Measurements from ENCODE around the gene OSBPL7. TPM values are rescaled to one million over a fixed set of nuclear protein-coding genes. Genes with fewer than 3 reads are reported as not detected.

OSBPL7 gene
- total and polyA plus RNA-seq, 2 of the 13 experiments (the other 11 are each of a cell fraction or from before 2014, with no cell fraction given), result 4.7 to 6.6 TPM

- 1% methylated on average over 42 of the region's 42 CpGs for WGBS (ENCODE audit: low lambda C conversion rate)
- H3K9me3 ChIP-seq (ENCODE audit: low read length), result no peaks in the 10 kb centered on the region
- DNase-seq (ENCODE audit: low spot score) (peak; percentile 91), ATAC-seq (peak; percentile 95), FAIRE-seq (peak; percentile 86)
- peak within 1 kb of the TSS; percentile 69 for H3K27ac ChIP-seq (ENCODE audit: extremely low read length, insufficient read depth, low read length)
- H4K20me1 ChIP-seq (ENCODE audit: insufficient read depth, low read length), result no peaks in the 10 kb centered on the region
- peak within 1 kb of the TSS; percentile 73 for H2AFZ ChIP-seq (ENCODE audit: low read length)
- POLR2A ChIA-PET, result interaction anchor here (0.5 to 1.8 kb wide), 28 partner anchors 9 to 302 kb away, joined by 3 to 58 read pairs (median 4); partner anchors contain the start of genes CDK5RAP3, KPNB1, NFE2L1 and OSBPL7
- peak within 1 kb of the TSS; percentile 86 for H3K9ac ChIP-seq (ENCODE audit: insufficient read depth, low read depth, low read length)
- H3K4me3 ChIP-seq (replicated peaks in 1 of 3; ENCODE audit: insufficient read depth in 1 of 3, low read depth in 2 of 3, low read length in 3 of 3), result peak within 1 kb of the TSS; percentile 81 to 97 (median 82)
- peaks cover 0 to 5% of the 10 kb centered on the region in 2 experiments; a peak in 1 of 5 replicates for H3K27me3 ChIP-seq (ENCODE audit: control insufficient read depth in 1 of 2, insufficient read depth in 2 of 2, low read length in 2 of 2)
- CTCF ChIA-PET (ENCODE audit: low intra/inter-chr PET ratio, low total read pairs), result no interaction called here
- H3K36me3 ChIP-seq (replicated peaks in 1 of 2; ENCODE audit: control insufficient read depth in 1 of 2, insufficient read depth in 2 of 2, low read length in 2 of 2), result peaks cover 16 to 23% of the 10 kb centered on the region in 2 experiments
- H3K4me1 ChIP-seq (ENCODE audit: insufficient read depth, low read length), result peaks cover 23% of the 10 kb centered on the region
- intact Hi-C loops (cut with micrococcal nuclease; ENCODE audit: unreplicated experiment) (no loop called here), in situ Hi-C loops (cut with HindIII; ENCODE audit: extremely low pct_ligation_motif_present, low pct_unique_long_range_greater_than_20kb) (no loop called here)
- peaks cover 20% of the 10 kb centered on the region for H3K79me2 ChIP-seq (ENCODE audit: insufficient read depth, low read length)
- H3K4me2 ChIP-seq (ENCODE audit: low read depth, low read length), result peak within 1 kb of the TSS; percentile 99
- BruUV-seq (replicated peaks), result TSS peak; percentile 78
- TF ChIP-seq ZKSCAN1 (IDR thresholded peaks at IDR 0.05; ENCODE audit: low read length), result no peak
- peak; percentile 40 for TF ChIP-seq SUZ12 (IDR thresholded peaks at IDR 0.05; ENCODE audit: low read depth, low read length)
- 0 out of 2 replicates have a peak, but pooled peaks have one; percentile 17 for TF ChIP-seq BRCA1 (CRISPR knock-in tag; IDR thresholded peaks at IDR 0.05)
- no peak for TF ChIP-seq CBX5 (CRISPR knock-in tag; IDR thresholded peaks at IDR 0.05; ENCODE audit: borderline replicate concordance)
- peak; percentile 78; the same call in 1 of the 2 replicates for TF ChIP-seq KLF6 (CRISPR knock-in tag; IDR thresholded peaks at IDR 0.05)
- peak; percentile 85 for TF ChIP-seq ZSCAN9 (CRISPR knock-in tag; IDR thresholded peaks at IDR 0.05; ENCODE audit: borderline replicate concordance)
- TF ChIP-seq KLF11 (CRISPR knock-in tag; IDR thresholded peaks at IDR 0.05), result peak; percentile 84; the same call in 1 of the 2 replicates
- TF ChIP-seq RCOR2 (CRISPR knock-in tag; IDR thresholded peaks at IDR 0.05), result 0 out of 2 replicates have a peak, but pooled peaks have one; percentile 49
- no peak for TF ChIP-seq RORA (CRISPR knock-in tag; IDR thresholded peaks at IDR 0.05)
- TF ChIP-seq, protein P1, sequence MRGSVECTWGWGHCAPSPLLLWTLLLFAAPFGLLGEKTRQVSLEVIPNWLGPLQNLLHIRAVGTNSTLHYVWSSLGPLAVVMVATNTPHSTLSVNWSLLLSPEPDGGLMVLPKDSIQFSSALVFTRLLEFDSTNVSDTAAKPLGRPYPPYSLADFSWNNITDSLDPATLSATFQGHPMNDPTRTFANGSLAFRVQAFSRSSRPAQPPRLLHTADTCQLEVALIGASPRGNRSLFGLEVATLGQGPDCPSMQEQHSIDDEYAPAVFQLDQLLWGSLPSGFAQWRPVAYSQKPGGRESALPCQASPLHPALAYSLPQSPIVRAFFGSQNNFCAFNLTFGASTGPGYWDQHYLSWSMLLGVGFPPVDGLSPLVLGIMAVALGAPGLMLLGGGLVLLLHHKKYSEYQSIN (CRISPR knock-in tag; IDR thresholded peaks at IDR 0.05; ENCODE audit: borderline replicate concordance), result no peak
- no peak; the same call in 1 of the 2 replicates for TF ChIP-seq MTA1 (CRISPR knock-in tag; IDR thresholded peaks at IDR 0.05; ENCODE audit: borderline replicate concordance)
- no peak for TF ChIP-seq ZNF749 (CRISPR knock-in tag; IDR thresholded peaks at IDR 0.05; ENCODE audit: borderline replicate concordance)
- TF ChIP-seq ZNF850 (CRISPR knock-in tag; conservative IDR thresholded peaks at IDR 0.05), result no peak
- peak; percentile 94 for TF ChIP-seq AGO1 (IDR thresholded peaks at IDR 0.05; ENCODE audit: low read depth, low read length, poor library complexity, severe bottlenecking)
- no peak; the same call in 1 of the 2 replicates for TF ChIP-seq ZNF292 (CRISPR knock-in tag; IDR thresholded peaks at IDR 0.05; ENCODE audit: borderline replicate concordance, low read depth)
- TF ChIP-seq ZNF562 (CRISPR knock-in tag; IDR thresholded peaks at IDR 0.05; ENCODE audit: borderline replicate concordance), result no peak
- TF ChIP-seq ZNF264 (CRISPR knock-in tag; IDR thresholded peaks at IDR 0.05), result peak; percentile 69; the same call in 1 of the 2 replicates
- TF ChIP-seq, protein P2, sequence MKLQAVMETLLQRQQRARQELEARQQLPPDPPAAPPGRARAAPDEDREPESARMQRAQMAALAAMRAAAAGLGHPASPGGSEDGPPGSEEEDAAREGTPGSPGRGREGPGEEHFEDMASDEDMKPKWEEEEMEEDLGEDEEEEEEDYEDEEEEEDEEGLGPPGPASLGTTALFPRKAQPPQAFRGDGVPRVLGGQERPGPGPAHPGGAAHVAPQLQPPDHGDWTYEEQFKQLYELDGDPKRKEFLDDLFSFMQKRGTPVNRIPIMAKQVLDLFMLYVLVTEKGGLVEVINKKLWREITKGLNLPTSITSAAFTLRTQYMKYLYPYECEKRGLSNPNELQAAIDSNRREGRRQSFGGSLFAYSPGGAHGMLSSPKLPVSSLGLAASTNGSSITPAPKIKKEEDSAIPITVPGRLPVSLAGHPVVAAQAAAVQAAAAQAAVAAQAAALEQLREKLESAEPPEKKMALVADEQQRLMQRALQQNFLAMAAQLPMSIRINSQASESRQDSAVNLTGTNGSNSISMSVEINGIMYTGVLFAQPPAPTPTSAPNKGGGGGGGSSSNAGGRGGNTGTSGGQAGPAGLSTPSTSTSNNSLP (IDR thresholded peaks at IDR 0.05; ENCODE audit: low read depth, low read length), result 0 out of 2 replicates have a peak, but pooled peaks have one; percentile 22
- TF ChIP-seq ZNF879 (CRISPR knock-in tag; IDR thresholded peaks at IDR 0.05), result no peak
- TF ChIP-seq SOX6 (IDR thresholded peaks at IDR 0.05), result no peak
- peak; percentile 74 for TF ChIP-seq SOX6 (CRISPR knock-in tag; IDR thresholded peaks at IDR 0.05)
- TF ChIP-seq POLR2A (IDR thresholded peaks at IDR 0.05; ENCODE audit: insufficient read depth in 1 of 2, low read depth in 2 of 2, low read length in 2 of 2), result peak; percentile 96 to 98
- no peak for TF ChIP-seq FOXK2 (IDR thresholded peaks at IDR 0.05)
- TF ChIP-seq ZSCAN30 (CRISPR knock-in tag; IDR thresholded peaks at IDR 0.05), result 0 out of 2 replicates have a peak, but pooled peaks have one; percentile 85
These were observed 9.7 kb upstream of the OSBPL7 start, which contains the start of the genes LRRC46 and MRPL10 for GRCh38 chr17:47831003-47831933. Gene LRRC46, plus strand, starts transcription at chr17:47831670. Its CDS starts 320 bp downstream, at chr17:47831990. Gene MRPL10, minus strand, starts transcription at chr17:47831541. Its CDS starts 30 bp downstream, at chr17:47831511.

All from HepG2 (cell line).